AG08396 (cell line): Measurements from ENCODE around the gene MRPL2.
A peak's percentile ranks its signal among the peaks of the same experiment; 100 is the strongest.

ENCODE experiments used
- DNase-seq: peaks from one replicate; pipeline ENCODE4 v3.0.0; 2012; ENCODE audit warnings: low spot score, mixed read lengths

MRPL2 gene

DNA sequence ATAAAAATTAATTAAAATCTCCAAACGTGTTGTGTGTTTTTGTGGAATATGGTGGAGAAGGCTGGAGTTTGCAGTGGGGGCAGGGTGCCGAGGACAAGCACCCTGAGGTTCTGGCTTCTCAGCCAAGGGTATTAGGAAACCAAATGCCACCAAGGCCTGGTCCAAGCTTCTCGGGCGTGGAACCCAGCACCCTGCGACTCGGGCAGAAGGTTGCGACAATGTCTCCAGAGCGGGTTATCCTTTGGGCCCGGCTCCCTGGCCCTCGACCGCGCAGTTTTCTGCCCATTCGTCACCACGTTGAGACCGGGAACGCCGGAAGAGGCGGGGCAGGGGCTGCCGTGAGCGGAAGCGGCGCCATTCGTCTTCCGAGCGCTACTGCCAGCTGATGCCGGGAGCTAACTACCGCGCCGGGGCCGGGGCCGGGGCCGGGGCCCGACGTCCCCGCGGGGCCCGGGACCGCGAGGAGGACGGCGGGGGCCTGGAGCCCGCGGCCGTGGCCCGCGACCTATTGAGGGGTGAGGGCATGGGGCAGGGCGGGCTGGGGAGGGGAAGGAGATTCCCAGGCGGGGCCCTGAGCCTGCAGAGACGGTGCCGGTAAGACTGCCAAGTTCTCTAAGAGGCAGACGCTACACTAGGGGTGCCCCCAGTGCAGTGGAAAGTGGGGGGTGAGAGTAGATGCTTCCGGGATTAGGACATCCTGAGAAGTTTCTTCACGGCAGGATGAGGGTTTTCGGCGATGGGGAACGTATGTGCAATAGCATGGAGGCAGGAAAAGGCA, 37.8 kb downstream of the MRPL2 start, which contains the start of gene RRP36:
RRP36 (plus strand) TSS at position 354 of the 778 bp plus-strand sequence; CDS start at position 386, 32 bp downstream.
- DNase-seq: peak; percentile 90

DNA sequence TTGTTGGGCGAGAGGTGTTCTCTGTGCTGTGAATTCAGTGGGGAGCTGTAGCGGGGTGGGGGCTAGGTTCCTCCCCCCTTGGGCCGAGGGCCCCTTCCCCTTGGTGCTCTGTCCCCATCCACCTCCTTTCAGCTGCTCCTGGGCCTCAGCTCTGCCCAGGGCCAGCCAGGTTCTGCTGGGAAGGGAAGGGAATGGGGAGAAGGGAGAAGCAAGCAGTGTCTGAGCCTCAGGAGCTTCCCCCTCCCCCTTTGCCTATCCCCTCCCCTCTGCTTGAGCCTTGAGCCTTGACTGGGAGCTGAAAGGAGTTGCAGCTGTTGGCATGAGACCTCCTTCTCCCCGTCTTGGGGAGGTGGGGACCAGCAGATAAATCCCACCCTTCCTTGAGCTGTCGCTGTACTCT, 38.4 kb downstream of the MRPL2 start:
- DNase-seq: peak; percentile 28

DNA sequence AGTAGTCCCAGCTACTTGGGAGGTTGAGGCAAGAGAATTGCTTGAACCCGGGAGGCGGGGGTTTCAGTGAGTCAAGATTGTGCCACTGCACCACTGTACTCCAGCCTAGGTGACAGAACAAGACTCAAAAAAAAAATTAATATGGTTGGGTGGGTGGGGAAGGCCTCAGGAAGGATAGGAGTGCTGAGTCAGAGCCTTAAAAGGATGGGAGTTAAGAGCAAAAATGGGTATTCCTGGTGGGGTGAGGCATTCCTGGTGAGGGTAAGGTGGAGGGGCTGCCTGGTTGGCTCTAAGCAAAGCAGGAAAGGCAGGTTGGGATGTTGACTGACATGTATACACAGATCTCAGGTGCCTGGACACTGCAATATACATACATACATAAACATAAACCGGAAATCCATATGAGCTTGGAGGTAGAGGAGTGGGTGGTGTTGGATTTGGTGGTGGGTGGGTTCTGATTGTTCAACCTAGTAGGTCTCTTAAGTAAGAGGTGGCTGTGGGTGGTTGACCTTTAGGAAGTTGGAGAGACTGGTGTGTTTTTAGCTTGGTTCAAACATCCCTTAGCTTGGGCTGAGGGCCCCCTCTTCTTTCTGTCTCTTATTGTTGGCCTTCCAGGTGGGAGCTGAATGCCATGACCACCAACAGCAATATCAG, 39.1 kb downstream of the MRPL2 start:
- no peak for DNase-seq

DNA sequence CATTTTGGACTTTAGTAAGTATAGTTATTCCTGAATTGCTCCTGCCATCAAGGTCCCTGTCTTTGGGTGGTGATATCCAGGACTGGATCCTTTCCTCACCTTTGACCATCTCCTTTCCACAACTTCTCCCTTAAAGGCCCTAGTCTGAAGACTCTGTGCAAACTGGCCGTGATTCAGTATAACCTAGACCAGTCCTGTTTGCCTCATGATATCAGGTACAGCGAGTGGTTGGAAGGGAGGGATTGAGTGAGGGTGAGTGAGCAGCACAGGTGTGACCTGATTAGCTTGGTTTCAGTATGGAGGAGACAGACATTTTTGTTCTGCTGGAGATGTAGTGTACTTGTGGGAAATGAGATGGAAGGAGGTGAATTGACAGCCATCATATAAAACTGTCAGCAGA, 40.1 kb downstream of the MRPL2 start:
- no peak for DNase-seq

DNA sequence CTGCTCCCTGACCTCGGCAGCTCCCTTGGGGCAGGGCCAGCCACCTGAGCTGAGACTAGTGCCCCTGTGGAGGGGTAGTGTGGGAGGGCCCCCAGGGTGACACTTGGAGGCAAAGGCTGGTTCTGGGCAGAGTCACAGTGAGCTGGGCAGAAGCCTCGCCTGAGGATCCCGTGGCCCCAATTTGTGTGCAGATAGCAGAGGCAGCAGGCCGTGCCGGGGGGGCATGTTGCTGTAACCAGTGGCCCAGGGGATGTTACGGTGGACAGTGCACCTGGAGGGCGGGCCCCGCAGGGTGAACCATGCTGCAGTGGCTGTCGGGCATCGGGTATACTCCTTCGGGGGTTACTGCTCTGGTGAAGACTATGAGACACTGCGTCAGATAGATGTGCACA, 42.3 kb downstream of the MRPL2 start:
- no peak for DNase-seq

DNA sequence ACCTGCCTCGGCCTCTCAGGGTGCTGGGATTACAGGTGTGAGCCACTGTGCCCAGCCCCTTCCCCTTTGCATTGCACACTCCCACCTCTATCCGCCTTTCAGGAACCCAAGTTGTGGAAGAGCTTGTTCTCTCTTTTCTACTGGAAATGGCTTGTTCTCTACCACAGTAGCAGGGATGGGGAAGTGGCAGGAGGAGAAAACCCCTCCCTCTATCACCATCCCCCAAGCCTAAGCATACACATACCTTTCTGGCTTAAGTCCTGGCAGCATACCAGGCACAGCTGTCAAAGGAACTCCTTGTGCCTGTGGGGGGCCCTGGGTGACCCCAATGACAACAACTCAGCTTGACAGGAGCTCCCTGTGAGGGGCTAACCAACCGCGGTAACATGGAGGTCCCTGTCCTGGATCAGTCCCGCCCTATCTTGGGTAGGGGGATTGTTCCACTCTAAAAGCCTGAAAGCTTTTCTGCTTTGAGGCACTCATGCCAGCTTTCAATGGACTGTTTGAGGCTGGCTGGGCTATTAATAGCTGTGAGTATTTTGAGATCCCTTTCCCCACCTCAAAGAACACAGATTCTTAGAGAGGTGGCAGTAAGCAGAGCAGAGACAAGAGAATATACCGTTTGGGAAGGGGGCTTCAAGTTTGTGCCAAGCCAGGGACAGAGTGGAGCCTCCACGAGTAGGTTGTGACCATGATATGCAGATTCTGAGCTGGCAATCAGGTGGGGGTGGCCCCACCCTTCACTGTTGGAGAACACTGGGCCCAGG, 42.9 kb downstream of the MRPL2 start:
- DNase-seq: no peak

DNA sequence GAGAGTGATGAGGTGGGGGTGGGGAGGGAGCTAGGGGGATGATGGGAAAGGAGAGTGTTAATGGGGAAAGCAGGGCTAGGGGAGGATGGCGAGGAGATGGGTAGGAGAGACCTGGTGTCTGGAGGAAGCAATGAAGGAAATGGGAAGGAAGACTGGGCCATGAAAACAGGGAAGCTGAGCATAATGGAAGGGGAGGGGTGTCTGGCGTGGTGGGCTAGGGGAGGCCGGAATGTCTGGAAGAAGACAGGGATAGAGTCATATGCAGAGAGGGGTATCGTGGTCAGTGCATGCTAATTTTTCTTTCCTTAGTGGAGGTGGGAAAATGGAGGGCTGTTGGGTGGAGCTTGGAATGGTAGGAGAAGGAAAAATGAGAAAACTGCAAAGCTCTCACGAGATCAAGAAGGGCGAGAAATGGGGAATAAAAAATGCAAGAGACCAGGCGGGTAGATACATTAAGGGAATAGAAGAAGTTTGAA, 44.8 kb downstream of the MRPL2 start:
- DNase-seq: peak; percentile 61

DNA sequence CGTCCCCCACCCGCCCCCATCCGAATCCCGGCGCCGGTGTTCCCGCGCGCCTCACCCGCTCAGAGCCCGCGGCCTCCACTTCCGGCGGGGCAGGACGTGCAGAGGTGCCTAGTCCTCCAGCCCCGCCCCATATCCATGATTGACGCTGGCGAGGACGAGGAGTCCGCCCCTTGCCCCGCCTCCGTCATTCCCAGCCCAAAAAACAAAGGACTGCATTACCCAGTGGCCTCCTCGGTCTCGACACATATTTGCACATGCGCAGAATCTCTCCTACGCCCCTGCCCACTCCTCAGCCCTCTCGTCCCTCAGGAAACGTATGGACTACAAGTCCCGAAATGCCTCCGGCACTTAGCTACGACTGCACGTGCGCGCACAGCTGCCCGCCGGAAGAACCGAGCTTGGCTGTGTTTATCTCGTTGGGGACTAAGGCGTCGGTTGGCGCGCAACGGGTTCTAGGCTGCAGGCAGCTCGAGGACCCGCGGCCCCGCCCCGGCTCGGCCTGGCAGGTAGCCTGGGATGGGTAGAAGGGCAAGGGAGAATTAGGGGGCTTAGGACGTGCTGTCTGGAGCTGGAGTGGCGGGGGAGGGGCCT, 45.3 kb downstream of the MRPL2 start, which contains the start of the genes KLHDC3 and MEA1:
KLHDC3 (plus strand) TSS at position 407 of the 591 bp plus-strand sequence. CDS start 2,944 bp downstream, outside the sequence.
MEA1 (minus strand) TSS at position 104 of the 591 bp plus-strand sequence. CDS start 133 bp downstream, outside the sequence.
- peak; percentile 99 for DNase-seq

DNA sequence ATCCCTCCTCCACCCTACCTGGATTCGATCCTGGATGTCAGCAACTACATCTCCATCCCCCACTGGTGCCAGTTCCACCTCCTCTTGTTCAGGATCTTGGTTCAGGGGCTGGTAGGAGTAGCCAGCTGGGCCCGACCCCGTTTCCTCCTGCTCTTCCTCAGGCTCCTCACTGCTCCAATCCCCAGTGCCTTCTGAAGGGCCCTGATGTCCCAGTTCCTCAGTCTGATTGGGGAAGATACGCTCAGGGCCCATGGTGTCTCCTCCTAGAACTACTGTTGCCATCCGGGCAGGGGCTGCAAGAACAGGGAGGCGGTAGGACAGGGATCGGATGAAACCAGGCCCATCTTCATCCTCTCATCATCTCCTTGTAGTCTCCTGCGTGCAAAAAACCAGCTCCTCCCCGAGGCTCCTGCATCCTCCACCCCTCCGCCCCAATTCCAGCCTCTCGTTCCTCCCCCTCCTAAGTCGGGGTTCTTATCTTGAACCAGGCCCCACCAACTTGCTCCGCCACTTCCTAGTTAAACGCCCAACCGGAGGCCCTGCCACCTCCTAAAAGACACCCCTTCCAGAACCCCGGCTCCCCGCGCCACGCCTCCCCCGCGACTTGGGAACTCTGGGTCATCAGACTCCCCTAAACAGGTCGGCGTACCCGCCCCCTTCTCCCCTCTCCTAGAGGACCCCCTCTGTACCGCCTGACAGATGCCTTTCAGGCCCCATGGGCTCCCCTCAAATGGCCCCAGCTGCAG, 46.0 kb downstream of the MRPL2 start:
- DNase-seq: peak; percentile 18

DNA sequence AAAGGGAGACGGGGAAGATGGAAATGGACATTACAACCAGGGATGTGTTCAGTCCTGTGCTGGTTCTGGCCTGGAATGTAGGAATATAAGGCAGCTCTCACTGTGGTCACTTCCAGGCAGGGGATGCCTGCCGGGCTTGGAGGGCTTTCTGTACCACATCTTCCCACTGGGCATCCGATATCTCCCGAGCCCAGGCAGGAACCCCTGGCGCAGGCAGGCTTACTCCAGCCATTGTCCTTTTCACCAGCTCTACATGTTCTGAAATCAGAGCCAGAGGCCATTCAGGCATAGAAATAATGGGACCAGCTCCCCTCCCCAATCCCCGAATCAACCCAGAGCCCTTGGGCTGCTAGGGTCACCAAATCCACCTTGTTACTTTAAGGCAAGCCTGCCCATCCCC, 46.9 kb downstream of the MRPL2 start:
- DNase-seq: no peak

DNA sequence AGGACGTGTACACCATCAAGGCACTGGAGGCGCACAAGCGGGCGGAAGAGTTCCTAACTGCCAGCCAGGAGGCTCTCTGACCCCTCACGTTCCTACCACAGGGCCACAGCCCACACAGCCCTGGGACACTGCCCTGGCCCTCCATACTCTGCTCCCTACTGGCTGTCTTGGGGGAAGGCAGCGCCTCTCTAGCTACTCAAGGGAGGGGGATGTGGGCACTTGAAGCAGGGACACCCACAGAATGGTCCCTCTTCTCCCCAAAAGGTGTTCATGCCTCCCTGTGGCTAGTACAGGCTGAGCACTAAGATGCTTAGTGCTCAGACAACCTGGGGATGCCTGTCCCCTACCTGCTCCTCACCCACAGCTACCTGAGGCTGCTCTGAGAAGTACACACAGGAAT, 48.0 kb downstream of the MRPL2 start:
- DNase-seq: no peak

DNA sequence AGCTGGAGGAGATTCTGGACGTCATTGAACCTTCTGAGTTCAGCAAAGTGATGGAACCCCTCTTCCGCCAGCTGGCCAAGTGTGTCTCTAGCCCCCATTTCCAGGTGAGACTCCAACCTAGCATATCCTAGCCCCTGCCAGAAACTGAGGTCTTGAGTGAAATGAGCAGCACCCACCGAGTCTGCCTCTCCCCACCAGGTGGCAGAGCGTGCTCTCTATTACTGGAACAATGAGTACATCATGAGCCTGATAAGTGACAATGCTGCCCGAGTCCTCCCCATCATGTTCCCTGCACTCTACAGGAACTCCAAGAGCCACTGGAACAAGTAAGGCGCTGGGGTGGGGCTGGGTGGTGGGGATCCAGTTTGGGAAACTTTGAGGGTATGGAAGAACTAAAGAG, 50.1 kb downstream of the MRPL2 start:
- DNase-seq: peak; percentile 56

DNA sequence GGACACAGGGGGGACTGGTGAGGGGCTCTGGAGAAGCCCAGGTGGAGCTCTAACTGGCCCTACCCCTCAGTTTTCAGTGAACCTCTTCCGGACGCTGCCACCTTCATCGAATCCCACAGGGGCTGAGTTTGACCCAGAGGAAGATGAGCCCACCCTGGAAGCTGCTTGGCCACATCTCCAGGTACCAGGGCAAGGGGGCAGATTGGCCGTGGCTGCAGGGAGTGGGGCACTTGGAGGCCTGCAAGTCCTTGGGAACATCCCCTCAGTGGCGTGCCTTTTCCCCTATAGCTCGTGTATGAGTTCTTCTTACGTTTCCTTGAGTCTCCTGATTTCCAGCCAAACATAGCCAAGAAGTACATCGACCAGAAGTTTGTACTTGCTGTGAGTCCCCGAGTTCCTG, 52.1 kb downstream of the MRPL2 start:
- DNase-seq: no peak

DNA sequence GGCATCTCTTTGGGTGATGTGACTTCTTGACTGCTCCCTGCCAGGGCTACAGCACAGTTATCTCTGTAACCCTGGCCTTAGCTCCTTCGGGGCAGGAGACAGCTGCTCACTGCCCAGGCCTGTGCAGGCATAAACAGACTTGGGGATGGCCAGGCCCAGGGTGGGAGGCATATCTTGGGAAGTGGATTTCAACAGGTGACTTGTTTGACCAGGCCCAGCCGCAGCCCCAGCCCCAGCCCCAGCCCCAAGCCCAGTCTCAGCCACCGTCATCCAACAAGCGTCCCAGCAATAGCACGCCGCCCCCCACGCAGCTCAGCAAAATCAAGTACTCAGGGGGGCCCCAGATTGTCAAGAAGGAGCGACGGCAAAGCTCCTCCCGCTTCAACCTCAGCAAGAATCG, 53.0 kb downstream of the MRPL2 start:
- no peak for DNase-seq

DNA sequence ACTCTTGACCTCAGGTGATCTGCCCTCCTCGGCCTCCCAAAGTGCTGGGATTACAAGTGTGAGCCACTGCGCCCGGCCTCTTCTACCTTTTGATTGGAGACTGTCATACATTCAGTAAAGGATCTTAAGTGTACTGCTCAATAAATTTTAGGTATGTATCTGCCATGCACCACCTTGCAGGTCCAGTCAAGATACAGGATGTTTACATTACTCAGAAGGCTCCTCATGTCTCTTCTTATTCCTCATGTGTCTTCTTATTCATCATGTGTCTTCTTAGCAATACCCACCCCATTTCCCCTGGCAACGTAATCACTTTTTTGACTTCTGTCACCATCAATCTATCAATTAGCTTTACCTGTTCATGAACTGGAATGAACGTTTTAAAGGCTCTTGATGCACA, 53.4 kb downstream of the MRPL2 start:
- no peak for DNase-seq
